NCI-H2196 treated with DMSO at 0.1 percent for 48 hours (cell line): Measurements from ENCODE around the gene ADAMTS13.
A peak's percentile ranks its signal among the peaks of the same experiment; 100 is the strongest.
"Not testable (repeated sequence)": the region's sequence is repeated elsewhere in the genome, so short reads cannot be mapped to it uniquely, and the experiment has no call there.

Experiments
- DNase-seq: peaks from one replicate; lab custom pipeline; 2025; ENCODE audit not compliant: unreplicated experiment; lab: John Stamatoyannopoulos, UW

The ADAMTS13 gene

DNA sequence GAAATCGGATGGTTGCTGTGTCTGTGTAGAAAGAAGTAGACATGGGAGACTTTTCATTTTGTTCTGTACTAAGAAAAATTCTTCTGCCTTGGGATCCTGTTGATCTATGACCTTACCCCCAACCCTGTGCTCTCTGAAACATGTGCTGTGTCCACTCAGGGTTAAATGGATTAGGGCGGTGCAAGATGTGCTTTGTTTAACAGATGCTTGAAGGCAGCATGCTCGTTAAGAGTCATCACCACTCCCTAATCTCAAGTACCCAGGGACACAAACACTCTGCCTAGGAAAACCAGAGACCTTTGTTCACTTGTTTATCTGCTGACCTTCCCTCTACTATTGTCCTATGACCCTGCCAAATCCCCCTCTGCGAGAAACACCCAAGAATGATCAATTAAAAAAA, 30.7 kb upstream of the ADAMTS13 start:
- DNase-seq = not testable (repeated sequence)

DNA sequence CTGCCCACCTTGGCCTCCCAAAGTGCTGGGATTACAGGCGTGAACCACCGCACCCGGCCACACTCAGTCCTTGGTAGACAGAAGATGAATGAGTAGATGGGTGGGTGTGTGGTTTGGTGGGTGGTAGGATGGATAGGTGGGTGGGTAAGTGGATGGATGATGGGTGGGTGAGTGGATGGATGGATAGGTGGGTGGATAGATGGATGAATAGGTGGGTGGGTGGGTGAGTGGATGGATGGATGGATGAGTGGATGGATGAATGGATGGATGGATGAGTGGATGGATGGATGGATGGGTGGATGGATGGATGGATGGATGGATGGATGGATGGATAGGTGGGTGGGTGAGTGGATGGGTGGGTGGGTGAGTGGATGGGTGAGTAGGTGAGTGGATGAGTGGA, 29.9 kb upstream of the ADAMTS13 start:
- DNase-seq = not testable (repeated sequence)

DNA sequence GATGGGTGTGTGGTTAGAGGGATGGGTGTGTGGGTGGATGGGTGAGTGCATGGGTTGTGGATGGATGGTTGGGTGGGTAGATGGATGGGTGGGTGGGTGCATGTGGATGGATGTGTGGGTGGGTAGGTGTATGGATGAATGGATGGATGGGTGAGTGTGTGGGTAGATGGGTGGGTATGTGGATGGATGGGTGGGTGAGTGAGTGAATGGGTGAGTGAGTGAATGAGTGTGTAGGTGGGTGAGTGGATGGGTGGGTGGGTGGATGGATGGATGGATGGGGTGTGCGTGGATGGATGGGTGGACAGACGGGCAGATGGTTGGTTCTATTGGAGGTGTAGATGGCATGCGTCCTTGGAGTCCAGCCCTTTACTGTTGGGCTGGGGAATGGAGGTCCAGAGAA, 28.8 kb upstream of the ADAMTS13 start:
- DNase-seq = no peak

DNA sequence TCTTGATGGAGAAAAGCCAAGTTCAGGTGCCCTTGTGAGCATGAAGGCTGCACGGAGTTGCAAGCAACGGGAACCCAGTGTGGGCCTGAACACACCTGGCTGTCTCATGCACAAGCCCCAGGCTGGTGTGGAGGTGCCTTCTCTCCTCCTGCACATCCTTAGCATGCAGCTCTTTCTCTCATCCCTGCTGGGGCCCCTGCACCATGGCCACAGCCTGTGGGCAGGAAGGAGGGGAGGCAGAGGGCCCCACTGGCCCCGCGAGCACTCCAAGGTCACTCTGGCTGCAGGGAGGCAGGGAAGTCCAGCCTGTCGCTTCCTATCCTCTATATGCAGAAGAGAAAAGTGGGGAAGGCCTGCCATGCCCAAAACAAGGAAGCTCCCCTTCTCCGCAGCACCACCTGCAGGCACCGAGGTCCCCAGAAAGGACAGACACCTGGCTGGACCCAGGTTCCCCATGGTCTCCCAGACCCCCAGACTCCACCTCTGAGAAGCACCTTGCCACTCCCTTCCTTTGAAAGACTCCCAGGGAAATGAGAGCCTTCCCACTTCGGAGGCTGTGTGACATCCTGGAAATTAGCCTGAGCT, 27.4 kb upstream of the ADAMTS13 start:
- DNase-seq = no peak

DNA sequence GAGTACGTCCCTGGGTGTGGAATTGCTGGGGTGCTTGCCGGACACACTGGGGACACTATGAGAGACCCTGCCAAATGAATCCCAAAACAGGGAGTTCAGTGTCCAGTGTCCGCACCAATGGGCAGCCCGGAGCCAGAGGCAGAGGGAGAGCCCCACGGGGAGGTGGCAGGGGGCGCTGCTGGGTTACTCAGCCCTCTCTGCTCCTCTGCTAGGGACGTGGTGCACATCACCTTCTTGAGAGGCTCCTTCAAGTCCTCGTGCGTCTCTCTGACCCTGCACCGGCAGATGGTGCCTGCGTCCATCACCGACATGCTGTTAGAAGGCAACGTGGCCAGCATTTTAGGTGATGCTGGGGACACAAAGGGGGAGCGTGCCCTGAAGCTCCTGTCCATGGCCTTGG, 25.2 kb upstream of the ADAMTS13 start:
- no peak for DNase-seq

DNA sequence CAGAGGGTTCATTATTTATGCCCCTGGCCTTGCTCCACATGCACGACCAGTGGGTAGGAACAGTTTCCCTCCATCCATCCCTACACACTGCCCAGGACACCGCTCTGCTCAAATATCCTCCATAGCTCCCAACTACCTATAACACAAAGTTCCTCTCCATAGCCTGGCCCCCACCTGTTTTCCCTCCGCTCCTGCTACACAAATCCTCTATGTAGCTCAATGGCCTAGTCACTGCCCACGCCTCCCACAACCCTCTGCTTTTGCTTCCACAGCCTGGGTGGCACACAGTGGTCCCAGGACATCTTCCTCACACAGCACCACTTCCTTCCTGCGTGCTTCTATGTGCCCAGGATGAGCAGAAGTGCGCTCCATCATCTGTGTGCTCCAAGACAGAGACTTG, 24.8 kb upstream of the ADAMTS13 start:
- DNase-seq = no peak

DNA sequence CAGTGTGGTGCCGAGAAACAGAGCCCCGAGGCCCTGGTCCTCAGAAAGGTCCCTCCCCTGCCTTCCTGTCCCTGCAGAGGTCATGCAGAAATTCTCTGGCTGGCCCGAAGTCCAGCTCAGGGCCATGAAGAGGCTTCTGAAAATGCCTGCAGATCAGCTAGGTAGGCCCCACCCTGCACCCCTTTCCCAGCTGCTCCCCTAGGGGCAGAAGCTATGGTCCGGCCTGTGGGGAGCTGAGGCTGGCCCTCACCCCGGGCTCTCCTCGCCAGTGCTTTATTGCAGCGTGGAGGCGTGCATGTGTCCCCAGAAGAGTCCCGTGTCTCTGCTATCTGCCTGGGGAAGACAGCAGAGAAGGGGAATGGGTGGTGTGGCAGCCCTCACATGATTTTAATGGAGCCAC, 24.3 kb upstream of the ADAMTS13 start:
- DNase-seq = no peak

DNA sequence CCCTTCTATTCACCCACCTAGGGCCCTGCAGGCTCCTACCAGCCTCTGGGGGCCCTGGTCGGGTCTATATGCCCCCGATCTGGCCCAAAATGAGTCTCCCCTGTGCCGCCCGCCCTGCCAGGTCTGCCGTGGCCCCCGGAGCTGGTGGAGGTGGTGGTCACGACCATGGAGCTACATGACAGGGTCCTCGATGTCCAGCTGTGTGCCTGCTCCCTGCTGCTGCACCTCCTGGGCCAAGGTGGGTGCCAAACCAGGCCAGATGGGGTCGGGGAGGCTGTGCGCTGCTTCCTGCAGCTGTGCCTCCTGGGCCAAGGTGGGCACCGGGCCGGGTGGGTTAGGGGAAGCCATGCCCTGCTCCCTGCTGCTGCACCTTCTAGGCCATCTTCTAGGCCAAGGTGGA, 21.9 kb upstream of the ADAMTS13 start:
- DNase-seq = no peak

DNA sequence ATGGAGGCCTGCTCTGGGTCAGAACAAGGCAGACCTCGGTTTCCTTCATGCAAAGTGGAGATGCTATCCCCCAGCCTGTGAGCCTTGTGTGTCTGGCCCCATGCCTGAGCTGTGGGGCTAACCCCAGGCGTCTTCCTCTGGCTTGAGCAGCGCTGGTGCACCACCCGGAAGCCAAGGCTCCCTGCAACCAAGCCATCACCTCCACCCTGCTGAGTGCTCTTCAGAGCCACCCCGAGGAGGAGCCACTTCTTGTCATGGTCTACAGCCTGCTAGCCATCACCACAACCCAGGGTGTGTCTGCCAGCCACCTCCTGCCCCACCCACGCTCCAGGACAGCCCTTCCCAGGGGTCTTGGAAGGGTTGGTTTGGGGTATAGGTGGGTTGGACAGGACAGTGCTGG, 20.6 kb upstream of the ADAMTS13 start:
- no peak for DNase-seq

DNA sequence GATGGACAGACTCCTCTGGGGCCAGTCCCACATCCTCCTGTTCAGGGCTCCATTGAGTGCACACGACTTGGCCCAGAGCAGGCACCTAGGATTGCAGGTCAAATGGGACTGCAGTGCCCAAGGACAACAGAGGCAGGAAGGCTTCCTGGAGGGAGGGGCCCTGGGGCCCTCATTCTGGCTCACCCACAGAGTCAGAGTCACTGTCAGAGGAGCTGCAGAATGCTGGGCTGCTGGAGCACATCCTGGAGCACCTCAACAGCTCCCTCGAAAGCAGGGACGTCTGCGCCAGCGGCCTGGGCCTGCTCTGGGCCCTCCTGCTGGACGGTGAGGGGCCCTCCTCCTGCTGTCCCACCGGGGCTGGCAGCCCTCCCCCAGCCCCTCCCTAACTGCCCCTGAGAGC, 19.5 kb upstream of the ADAMTS13 start:
- no peak for DNase-seq

DNA sequence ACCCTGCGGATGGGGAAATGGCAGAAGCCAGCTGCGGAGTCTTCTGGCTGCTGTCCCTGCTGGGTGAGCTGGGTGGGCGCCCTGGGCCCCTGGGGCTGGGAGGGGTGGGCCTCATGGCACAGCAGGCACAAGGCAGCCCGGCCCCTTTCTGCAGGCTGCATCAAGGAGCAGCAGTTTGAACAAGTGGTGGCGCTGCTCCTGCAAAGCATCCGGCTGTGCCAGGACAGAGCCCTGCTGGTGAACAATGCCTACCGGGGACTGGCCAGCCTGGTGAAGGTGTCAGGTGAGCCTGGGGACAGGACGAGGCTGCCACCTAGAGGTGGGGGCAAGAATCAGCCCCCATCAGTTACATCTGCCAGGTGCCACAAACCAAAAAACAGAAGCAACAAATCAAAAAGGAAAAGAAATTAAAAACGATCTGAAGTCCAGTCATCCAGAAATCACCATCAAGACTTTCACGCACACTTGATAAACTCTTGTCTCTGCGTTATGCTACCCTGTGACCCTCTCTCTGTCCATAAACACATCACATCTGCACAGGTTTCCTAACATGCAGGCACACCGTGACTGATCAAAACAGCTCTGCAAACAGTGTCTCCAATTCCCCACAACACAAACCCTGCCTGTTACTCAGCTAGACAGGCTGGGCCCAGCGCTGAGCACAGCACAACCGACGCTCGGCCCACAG, 18.3 kb upstream of the ADAMTS13 start:
- DNase-seq = peak; percentile 50

DNA sequence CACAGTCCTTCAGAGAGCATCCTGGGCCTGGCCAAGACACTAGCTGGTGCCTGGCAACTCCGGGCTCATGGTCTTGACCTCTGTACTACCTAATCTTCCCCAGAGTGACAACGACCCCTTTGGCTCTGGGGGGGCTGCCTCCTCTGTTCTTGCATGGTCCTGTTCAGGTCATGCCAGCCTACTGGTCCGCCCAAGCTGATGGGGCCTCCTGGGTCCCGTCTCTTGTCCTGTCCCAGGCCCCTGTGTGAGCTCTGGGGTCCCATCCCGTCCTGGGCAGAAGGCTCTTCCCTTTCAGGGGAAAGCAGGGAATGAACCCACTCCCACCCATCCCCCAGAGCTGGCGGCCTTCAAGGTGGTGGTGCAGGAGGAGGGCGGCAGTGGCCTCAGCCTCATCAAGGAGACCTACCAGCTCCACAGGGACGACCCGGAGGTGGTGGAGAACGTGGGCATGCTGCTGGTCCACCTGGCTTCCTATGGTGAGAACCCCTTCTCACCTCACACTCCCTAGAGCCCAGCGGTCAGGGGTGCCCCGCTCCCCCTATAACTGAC, 17.6 kb upstream of the ADAMTS13 start:
- DNase-seq = no peak

DNA sequence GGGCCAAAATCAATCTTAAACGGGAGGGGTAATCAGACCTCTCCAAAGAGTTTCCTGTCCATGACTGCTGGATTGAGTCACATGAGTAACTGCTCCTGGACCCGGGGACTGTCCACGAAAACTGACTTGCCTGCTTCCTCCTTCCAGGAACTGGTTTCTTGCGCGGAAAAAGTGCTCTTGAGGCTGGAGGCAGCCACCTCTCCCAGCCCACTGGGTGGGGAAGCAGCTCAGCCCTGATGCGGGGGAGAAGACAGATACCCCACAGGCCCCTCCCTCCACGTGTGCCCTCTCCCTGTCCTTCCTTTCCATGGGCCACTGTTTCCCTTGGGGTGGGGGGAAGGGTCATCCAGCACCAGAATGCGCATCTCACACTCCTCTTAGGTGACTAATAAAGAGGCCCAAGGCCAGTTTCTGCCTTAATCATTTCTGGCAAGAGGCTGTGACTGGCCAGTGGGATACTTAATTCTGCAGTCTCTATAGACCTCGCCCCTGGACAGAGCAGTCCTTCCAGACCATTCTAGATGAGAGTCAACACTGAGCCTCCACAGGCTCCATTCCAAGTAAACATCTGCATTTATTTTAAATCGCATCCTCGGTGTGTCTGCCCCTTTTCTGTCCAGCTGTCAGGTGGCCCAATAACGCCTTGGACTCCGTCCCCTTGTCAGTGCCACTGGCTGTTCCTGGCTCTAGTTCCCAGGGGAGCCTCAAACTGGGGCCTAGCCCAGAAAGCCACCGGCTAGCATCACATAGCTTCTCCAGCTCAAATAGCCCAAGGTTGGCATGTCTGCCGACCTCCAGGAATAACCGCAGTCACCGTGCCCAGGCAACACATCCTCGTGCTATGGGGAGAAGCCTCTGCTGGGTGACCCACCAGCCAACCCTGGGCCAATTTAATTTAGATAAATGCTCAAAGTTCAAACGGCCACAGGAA, 16.4 kb upstream of the ADAMTS13 start:
- DNase-seq = no peak

DNA sequence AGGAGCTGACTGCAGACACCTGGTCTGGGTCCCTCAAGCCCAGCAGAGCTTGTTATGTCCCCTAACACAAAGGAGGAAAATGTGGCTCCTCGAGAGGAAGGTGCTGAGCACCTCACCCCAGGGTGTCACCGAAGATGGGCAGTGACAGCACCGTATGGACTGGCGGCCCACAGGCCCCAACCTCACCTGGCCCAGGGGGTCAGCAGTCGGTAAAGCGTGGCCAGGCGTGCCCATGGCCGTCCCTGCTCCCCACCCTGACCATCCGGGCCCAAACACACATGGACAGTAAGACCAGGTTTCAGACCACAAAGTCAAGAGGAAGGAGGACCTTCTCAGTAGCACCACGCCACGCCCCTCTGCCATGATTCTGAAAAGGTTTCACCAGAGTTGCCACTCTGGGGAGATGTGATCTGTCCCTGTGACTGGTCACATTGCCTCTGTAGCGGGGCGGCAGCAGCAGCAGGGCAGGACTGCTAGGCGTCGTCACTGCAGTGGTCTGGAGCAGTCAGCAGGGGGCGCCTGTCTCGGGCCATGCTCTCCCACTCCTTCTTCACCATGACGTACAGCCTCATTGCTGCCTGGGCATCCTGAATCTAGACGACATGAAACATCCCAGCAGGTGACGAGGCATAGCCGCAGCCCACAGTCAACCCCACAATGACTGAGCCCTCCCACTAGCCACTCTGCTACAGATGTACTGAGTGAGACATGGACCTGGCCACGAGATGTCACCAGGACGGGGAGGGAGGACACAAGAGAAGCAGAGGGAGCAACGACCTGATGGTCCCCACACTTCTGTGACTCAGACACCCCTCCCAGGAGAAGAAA, 15.5 kb upstream of the ADAMTS13 start:
- DNase-seq = peak; percentile 68

DNA sequence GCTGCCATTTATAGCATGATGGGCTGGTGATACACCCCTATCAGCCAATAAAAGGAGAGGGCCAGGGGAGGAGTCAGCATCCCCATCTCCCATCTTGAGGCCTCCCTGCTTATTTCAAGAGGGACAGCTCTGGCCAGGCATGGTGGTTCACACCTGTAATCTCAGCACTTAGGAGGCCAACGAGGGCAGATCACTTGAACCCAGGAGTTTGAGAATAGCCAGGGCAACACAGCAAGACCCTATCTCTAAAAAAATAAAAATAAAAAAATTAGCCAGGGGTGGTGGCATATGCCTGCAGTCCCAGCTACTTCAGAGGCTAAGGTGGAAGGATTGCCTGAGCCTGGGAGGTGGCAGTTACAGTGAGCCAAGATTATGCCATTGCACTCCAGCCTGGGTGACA, 14.1 kb upstream of the ADAMTS13 start:
- no peak for DNase-seq

DNA sequence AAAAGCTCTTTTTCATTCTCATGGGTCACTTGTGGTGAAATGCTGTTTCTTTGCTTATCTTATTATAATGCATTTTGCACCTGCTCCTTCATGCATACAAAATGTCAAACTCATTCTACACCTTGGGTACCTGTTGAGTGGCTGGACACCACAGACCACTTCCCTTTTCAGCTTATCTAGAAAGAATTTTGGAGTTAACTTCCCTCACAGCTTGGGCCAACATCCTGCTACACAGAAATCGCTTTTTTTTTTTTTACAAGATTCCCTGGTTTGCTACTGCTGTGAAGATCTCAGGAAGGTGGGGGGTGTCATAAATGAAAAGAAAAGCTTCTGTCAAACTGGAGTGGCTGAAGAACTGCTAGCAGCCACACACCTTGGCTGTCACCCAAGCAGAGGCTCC, 7.0 kb upstream of the ADAMTS13 start:
- no peak for DNase-seq

DNA sequence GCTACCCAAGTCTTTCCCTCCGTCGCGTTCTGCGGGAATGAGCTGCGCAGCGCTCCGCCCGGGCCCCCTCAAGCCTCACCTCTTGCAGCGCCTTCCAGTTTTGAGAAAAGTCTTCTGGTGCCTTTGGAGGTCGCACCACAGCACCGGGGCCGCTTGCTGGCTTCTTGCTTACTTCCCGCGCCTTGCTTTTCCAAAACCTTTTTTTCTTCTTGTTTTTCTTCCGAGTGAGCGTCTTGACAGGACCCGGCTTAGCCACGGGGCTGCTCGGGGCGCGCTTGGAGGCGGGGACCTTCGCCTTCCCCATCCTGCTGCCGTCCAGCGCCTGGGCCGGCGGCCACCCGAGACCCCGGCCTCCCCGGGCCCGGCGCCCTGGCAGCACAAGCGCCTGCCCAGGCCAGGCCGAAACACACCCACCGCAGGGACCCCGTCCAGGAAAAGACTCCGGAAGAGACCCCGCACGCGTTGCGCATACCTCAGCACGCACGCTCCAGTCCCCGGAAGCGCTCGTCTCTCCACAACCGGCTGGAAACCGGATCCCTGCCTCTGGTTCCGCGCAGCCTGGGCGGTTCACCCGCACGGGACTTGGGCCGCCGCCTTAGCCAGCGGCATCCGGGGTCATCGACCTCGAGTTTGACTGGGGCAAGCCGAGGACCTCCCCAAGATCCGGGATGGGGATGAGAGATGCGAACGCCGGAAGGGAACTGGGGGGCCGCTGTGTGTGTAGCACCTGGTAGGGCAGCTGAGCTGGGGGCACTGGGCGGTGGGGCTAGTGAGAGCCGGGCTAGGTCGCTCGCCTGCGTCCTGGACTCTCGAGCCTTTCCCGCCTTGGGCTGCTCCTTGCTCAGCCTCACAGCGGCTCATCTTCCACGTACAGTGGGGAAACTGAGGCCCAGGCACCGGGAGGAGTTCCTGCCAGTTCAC, 4.4 kb upstream of the ADAMTS13 start, which contains the start of gene REXO4:
REXO4 (minus strand) TSS at position 470 of the 921 bp plus-strand sequence; CDS start at position 304, 166 bp downstream.
- DNase-seq = peak; percentile 70

DNA sequence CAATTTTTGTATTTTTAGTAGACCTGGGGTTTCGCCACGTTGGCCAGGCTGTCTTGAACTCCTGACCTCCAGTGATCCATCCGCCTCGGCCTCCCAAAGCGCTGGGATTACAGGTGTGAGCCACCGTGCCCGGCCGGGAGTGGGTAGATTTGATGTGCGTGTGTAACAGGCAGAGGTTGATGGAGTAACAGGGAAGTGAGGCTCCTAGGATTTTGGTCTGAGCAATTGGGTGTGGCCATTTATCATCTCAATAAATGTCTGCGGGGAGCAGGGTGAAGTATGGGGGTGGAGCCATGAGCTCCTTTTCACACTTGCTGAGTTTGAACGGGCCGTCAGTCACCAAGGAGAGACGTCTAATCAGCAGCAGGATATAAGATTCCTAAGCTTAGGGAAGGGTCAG, 3.2 kb upstream of the ADAMTS13 start:
- no peak for DNase-seq

DNA sequence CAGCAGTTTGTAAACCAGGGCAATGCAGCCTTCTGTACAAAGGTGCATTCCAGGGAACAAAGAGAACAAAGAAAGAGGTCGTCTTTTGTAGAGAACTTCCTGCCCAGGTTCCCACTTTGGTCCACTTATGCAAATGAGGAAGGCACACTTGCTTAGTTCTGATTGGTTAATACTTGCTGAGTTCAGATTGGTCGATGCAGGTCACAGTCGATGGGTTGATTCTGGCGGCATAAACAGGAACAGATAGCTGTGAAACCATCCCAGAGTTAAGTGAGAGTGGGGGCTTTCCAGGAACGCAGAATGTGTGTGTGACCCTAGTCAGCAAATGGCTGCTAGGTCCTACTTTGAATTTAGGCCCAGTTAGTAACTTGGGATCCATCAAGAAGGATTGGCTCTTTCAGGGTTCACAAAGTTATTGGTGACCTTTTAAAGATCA, 1.8 kb upstream of the ADAMTS13 start:
- no peak for DNase-seq

DNA sequence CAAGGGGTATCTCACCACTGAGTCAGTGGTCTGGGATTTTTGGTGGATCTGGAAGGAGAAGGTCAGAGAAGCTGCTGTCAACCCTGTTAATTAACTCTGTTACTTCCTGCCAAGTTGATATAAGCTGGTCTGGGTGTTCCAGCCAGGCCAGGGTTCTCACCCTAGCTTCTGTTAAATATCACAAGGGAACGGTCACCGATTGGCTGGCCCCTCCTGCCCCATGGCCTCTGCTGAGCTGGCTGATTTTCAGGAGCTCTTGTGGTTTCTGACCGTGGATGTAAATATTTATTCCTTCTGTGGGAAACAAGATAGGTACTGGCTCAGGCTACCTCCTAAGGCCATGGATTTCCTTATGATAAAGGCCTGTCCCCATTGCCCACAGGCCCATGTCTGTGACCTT, 1.0 kb downstream of the ADAMTS13 start:
- DNase-seq = no peak
